ENCODE data around the gene ADGRG3. TPM values are rescaled to one million over a fixed set of nuclear protein-coding genes. Genes with fewer than 3 reads are reported as not detected.

ADGRG3 gene
- total and polyA plus RNA-seq, 10 of the 15 experiments (the other 5 are each of a cell fraction or from before 2014, with no cell fraction given) = 0.10 to 0.11 (median 0.10) TPM; not detected in 7

DNA sequence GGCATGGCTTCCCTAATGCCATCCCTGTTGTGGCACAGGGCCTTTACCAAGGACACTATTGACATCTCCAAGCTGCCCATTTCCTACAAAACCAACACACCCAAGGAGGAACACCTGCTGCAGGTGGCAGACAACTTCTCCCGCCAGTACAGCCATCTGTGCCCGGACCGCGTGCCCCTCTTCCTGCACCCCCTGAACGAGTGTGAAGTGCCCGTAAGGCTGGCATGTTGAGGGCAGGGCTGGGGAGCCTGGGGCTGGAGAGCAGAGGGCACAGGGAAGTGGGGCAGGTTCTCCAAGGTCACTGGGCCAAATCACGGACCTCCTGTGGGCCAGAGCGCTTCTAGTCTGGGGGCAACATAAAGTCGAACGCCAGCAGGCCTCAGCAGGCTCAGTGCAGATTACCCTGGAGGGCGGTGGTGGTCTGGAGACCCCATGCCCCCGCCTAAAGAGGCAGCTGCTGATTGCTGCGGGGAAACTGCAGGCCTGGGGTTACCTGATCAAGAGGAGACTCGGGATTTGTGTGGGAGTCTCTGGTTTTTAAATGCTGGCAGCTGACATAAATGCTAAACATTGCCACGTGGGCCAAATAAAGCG lies 30.8 kb downstream of the ADGRG3 start (continued):
- TF ChIP-seq, protein P1, sequence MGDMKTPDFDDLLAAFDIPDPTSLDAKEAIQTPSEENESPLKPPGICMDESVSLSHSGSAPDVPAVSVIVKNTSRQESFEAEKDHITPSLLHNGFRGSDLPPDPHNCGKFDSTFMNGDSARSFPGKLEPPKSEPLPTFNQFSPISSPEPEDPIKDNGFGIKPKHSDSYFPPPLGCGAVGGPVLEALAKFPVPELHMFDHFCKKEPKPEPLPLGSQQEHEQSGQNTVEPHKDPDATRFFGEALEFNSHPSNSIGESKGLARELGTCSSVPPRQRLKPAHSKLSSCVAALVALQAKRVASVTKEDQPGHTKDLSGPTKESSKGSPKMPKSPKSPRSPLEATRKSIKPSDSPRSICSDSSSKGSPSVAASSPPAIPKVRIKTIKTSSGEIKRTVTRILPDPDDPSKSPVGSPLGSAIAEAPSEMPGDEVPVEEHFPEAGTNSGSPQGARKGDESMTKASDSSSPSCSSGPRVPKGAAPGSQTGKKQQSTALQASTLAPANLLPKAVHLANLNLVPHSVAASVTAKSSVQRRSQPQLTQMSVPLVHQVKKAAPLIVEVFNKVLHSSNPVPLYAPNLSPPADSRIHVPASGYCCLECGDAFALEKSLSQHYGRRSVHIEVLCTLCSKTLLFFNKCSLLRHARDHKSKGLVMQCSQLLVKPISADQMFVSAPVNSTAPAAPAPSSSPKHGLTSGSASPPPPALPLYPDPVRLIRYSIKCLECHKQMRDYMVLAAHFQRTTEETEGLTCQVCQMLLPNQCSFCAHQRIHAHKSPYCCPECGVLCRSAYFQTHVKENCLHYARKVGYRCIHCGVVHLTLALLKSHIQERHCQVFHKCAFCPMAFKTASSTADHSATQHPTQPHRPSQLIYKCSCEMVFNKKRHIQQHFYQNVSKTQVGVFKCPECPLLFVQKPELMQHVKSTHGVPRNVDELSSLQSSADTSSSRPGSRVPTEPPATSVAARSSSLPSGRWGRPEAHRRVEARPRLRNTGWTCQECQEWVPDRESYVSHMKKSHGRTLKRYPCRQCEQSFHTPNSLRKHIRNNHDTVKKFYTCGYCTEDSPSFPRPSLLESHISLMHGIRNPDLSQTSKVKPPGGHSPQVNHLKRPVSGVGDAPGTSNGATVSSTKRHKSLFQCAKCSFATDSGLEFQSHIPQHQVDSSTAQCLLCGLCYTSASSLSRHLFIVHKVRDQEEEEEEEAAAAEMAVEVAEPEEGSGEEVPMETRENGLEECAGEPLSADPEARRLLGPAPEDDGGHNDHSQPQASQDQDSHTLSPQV (IDR thresholded peaks at IDR 0.05) = no peak
- TF ChIP-seq ZZZ3 (IDR thresholded peaks at IDR 0.05; ENCODE audit: control insufficient read depth, insufficient read length, low read depth) (no peak), ZNF217 (IDR thresholded peaks at IDR 0.05) (no peak), STAT1 (conservative IDR thresholded peaks at IDR 0.05) (no peak), NR2C1 (IDR thresholded peaks at IDR 0.05) (no peak), SP1 (IDR thresholded peaks at IDR 0.05; ENCODE audit: low read depth, low read length) (no peak), ASH2L (IDR thresholded peaks at IDR 0.05; ENCODE audit: borderline replicate concordance, low read depth) (no peak), SREBF2 (IDR thresholded peaks at IDR 0.05; ENCODE audit: low read length) (no peak)
- TF ChIP-seq, protein P2, sequence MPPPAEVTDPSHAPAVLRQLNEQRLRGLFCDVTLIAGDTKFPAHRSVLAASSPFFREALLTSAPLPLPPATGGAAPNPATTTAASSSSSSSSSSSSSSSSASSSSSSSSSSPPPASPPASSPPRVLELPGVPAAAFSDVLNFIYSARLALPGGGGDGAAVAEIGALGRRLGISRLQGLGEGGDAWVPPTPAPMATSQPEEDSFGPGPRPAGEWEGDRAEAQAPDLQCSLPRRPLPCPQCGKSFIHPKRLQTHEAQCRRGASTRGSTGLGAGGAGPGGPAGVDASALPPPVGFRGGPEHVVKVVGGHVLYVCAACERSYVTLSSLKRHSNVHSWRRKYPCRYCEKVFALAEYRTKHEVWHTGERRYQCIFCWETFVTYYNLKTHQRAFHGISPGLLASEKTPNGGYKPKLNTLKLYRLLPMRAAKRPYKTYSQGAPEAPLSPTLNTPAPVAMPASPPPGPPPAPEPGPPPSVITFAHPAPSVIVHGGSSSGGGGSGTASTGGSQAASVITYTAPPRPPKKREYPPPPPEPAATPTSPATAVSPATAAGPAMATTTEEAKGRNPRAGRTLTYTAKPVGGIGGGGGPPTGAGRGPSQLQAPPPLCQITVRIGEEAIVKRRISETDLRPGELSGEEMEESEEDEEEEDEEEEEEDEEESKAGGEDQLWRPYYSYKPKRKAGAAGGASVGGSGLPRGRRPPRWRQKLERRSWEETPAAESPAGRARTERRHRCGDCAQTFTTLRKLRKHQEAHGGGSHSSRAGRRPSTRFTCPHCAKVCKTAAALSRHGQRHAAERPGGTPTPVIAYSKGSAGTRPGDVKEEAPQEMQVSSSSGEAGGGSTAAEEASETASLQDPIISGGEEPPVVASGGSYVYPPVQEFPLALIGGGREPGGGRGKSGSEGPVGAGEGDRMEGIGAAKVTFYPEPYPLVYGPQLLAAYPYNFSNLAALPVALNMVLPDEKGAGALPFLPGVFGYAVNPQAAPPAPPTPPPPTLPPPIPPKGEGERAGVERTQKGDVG (CRISPR knock-in tag; IDR thresholded peaks at IDR 0.05) = no peak
- TF ChIP-seq, protein P3, sequence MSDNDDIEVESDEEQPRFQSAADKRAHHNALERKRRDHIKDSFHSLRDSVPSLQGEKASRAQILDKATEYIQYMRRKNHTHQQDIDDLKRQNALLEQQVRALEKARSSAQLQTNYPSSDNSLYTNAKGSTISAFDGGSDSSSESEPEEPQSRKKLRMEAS (IDR thresholded peaks at IDR 0.05; ENCODE audit: low read depth, low read length) = no peak
